Prostate gland (tissue), 2 donors: ENCODE data around the gene FILIP1.

ENCODE experiments used
- POLR2AphosphoS5 ChIP-seq: sonication (generic); formaldehyde crosslinking; IDR thresholded peaks from one replicate; pipeline ENCODE4 v1.6.1; 2017; ENCODE audit warnings: antibody characterized with exemption
- TF ChIP-seq, protein P1 (sequence below), 4 experiments: fragments of 200-600 bp in 2 of 4; fragments of 450-650 bp in 2 of 4; sonication (generic) in 2 of 4; IDR thresholded peaks; 1 replicate in 3 of 4; 2 replicates in 1 of 4; pipeline ENCODE4 v1.5.1; 2016 to 2019; ENCODE audit warnings: antibody characterized with exemption in 4 of 4, mild to moderate bottlenecking in 2 of 4, moderate library complexity in 2 of 4

DNA sequence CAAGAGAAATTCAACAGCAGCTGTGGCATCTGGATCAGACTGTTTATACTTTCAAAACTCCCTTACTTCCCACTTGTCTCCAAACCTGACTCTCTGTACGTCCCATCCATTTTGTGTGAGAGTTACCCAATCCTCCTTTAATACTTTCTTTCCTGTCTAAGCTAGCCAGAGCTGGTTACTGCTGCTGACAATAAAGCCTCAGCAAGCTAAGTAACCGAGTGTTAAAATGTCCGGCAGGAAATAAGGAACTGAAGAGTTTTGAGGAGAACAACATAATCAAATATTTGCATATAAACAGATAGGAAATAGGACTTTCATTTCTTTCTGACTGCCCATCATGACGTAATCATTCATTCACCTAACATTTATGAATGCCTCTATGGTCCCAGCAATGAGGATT is 220.6 kb downstream of the FILIP1 start:
- TF ChIP-seq, protein P1, sequence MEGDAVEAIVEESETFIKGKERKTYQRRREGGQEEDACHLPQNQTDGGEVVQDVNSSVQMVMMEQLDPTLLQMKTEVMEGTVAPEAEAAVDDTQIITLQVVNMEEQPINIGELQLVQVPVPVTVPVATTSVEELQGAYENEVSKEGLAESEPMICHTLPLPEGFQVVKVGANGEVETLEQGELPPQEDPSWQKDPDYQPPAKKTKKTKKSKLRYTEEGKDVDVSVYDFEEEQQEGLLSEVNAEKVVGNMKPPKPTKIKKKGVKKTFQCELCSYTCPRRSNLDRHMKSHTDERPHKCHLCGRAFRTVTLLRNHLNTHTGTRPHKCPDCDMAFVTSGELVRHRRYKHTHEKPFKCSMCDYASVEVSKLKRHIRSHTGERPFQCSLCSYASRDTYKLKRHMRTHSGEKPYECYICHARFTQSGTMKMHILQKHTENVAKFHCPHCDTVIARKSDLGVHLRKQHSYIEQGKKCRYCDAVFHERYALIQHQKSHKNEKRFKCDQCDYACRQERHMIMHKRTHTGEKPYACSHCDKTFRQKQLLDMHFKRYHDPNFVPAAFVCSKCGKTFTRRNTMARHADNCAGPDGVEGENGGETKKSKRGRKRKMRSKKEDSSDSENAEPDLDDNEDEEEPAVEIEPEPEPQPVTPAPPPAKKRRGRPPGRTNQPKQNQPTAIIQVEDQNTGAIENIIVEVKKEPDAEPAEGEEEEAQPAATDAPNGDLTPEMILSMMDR (IDR thresholded peaks at IDR 0.05), result no peak
- no peak for TF ChIP-seq POLR2AphosphoS5
